Endothelial cell of umbilical vein (primary cell): ENCODE data around the gene PHAF1. TPM values are rescaled to one million over a fixed set of nuclear protein-coding genes. Genes with fewer than 3 reads are reported as not detected.

Experiments used
- BruUV-seq: library from RNA; stranded (reverse); fragments of 400-500 nt; replicated peaks from 2 replicates; lab custom pipeline; 2021; lab: Mats Ljungman, UMichigan
- CTCF ChIA-PET: fragments of 300-600, 350-600 bp; sonication (Branson Sonifier 250); formaldehyde crosslinking; loops from one replicate; lab custom pipeline; 2021; ENCODE audit warnings: antibody characterized with exemption, inconsistent platforms; lab: Charles Lee
- POLR2A ChIA-PET: fragments of 300-600, 350-600 bp; sonication (Branson Sonifier 250); formaldehyde crosslinking; loops from one replicate; lab custom pipeline; 2021; ENCODE audit warnings: antibody characterized with exemption, inconsistent platforms; lab: Charles Lee
- DNase-seq: peaks from one replicate; pipeline ENCODE4 v3.0.0-alpha.2; 2011; ENCODE audit warnings: low read depth, low spot score
- FAIRE-seq: peaks from 2 replicates; lab custom pipeline; 2011; peaks lifted over from hg19 to GRCh38; lab: Jason Lieb, UNC
- H2AFZ ChIP-seq: 2 replicates; pipeline ENCODE4 v1.6.0; 2012; ENCODE audit warnings: low read depth, low read length, control low read depth, inconsistent platforms
- H3K27ac ChIP-seq: 2 replicates; pipeline ENCODE4 v1.5.1; 2011; ENCODE audit warnings: low read depth, mild to moderate bottlenecking, control low read depth, low read length, moderate library complexity; ENCODE audit not compliant: insufficient read depth
- H3K27me3 ChIP-seq, 2 experiments: 2 replicates each; pipeline versions ENCODE4 v1.6.0 to v1.6.1; 2011; ENCODE audit warnings: low read length in 2 of 2, mixed read lengths in 1 of 2; ENCODE audit not compliant: control insufficient read depth in 2 of 2, insufficient read depth in 2 of 2
- H3K36me3 ChIP-seq, 2 experiments: 2 replicates in 1 of 2; 3 replicates in 1 of 2; pipeline ENCODE4 v1.5.1; 2011; ENCODE audit warnings: low read length in 2 of 2, mild to moderate bottlenecking in 1 of 2, moderate library complexity in 1 of 2; ENCODE audit not compliant: control insufficient read depth in 2 of 2, insufficient read depth in 2 of 2; ENCODE audit errors: extremely low read depth in 1 of 2
- H3K4me1 ChIP-seq: 3 replicates; pipeline ENCODE4 v1.5.1; 2011; ENCODE audit warnings: mild to moderate bottlenecking, low read length; ENCODE audit not compliant: control insufficient read depth, insufficient read depth; ENCODE audit errors: extremely low read depth
- H3K4me2 ChIP-seq: 2 replicates; pipeline ENCODE4 v1.6.1; 2011; ENCODE audit warnings: low read length, control low read depth, mixed read lengths; ENCODE audit not compliant: insufficient read depth
- H3K4me3 ChIP-seq, 3 experiments: fragments of 200-600 bp in 1 of 3; sonication (generic), shearing (Covaris generic) in 1 of 3; replicated peaks in 1 of 3; 2 replicates each; pipeline ENCODE4 v1.5.1; 2011 to 2016; ENCODE audit warnings: control low read depth in 3 of 3, low read length in 3 of 3, mild to moderate bottlenecking in 2 of 3, inconsistent platforms in 1 of 3, low read depth in 1 of 3, moderate library complexity in 1 of 3; ENCODE audit not compliant: insufficient read depth in 1 of 3
- H3K79me2 ChIP-seq: 2 replicates; pipeline ENCODE4 v1.6.0; 2012; ENCODE audit warnings: low read length, inconsistent platforms; ENCODE audit not compliant: control insufficient read depth, insufficient read depth
- H3K9ac ChIP-seq: replicated peaks from 2 replicates; pipeline ENCODE3; 2011; ENCODE audit warnings: low read length, control low read depth; ENCODE audit not compliant: insufficient read depth; ENCODE audit errors: extremely low read depth
- H3K9me1 ChIP-seq: replicated peaks from 3 replicates; pipeline ENCODE4 v1.6.0; 2011; ENCODE audit warnings: mild to moderate bottlenecking, low read length; ENCODE audit not compliant: control insufficient read depth, insufficient read depth; ENCODE audit errors: extremely low read depth
- H3K9me3 ChIP-seq: replicated peaks from 2 replicates; pipeline ENCODE4 v1.5.1; 2012; ENCODE audit warnings: low read length, inconsistent platforms; ENCODE audit not compliant: control insufficient read depth, insufficient read depth
- H4K20me1 ChIP-seq: replicated peaks from 2 replicates; pipeline ENCODE3; 2011; ENCODE audit warnings: mild to moderate bottlenecking, low read length; ENCODE audit not compliant: control insufficient read depth, insufficient read depth; ENCODE audit errors: extremely low read depth
- EZH2 ChIP-seq: IDR thresholded peaks from 2 replicates; pipeline ENCODE4 v1.6.1; 2012; ENCODE audit warnings: borderline replicate concordance, low read depth, mild to moderate bottlenecking, moderate library complexity, low read length, inconsistent platforms; ENCODE audit not compliant: severe bottlenecking
- FOS ChIP-seq: IDR thresholded peaks from 2 replicates; pipeline ENCODE4 v1.6.1; 2011; ENCODE audit warnings: mild to moderate bottlenecking, low read length, moderate library complexity, borderline replicate concordance; ENCODE audit not compliant: insufficient read depth
- GATA2 ChIP-seq: IDR thresholded peaks from 2 replicates; pipeline ENCODE4 v1.7.0; 2011; ENCODE audit warnings: low read depth, mild to moderate bottlenecking, moderate library complexity, mixed read lengths, low read length; ENCODE audit not compliant: insufficient read length, insufficient read depth
- JUN ChIP-seq: IDR thresholded peaks from 2 replicates; pipeline ENCODE4 v1.6.1; 2011; ENCODE audit warnings: borderline replicate concordance, low read depth; ENCODE audit not compliant: insufficient read length, insufficient read depth
- POLR2A ChIP-seq: IDR thresholded peaks from 2 replicates; pipeline ENCODE4 v1.6.1; 2012; ENCODE audit warnings: low read depth, mild to moderate bottlenecking, control low read depth, low read length
- dilution Hi-C: fragments of 300-500 bp; cut with MboI; formaldehyde crosslinking; loops from one replicate; pipeline ENCODE4 v1.15.0; 2019; ENCODE audit warnings: low sequenced_read_pairs; ENCODE audit not compliant: extremely low pct_ligation_motif_present
- intact Hi-C: fragments of 100-400 bp; cut with micrococcal nuclease; formaldehyde crosslinking; loops from one replicate; pipeline ENCODE4 v1.10.0; 2022
- polyA plus RNA-seq, 4 experiments: library from polyadenylated mRNA; depleted of rRNA in 3 of 4; stranded (reverse) in 3 of 4; unstranded in 1 of 4; fragments of >200 nt; gene quantifications; 2 replicates each; pipeline versions ENCODE4 v1.2.1 to v1.2.3, GENCODE V29; 2011 to 2012; ENCODE audit warnings: missing spikeins in 1 of 4
- total RNA-seq: library from RNA; stranded (reverse); gene quantifications from 2 replicates; pipeline ENCODE4 v1.2.3, GENCODE V29; 2021
- TF ChIP-seq, protein P1 (sequence below), 2 donors: IDR thresholded peaks; 1 replicate in 1 of 2; 2 replicates in 1 of 2; pipeline ENCODE4 v1.5.1; 2011; ENCODE audit warnings: low read length in 2 of 2, mild to moderate bottlenecking in 2 of 2, moderate library complexity in 2 of 2, control low read depth in 1 of 2, inconsistent platforms in 1 of 2, low read depth in 1 of 2; ENCODE audit not compliant: insufficient read depth in 1 of 2; ENCODE audit errors: extremely low read depth in 1 of 2
- TF ChIP-seq, protein P2 (sequence below): IDR thresholded peaks from 2 replicates; pipeline ENCODE4 v1.6.1; 2011; ENCODE audit not compliant: insufficient read depth, insufficient read length

Gene PHAF1
- total and polyA plus RNA-seq, 2 donors (not counting 3 experiments of a cell fraction or from before 2014, with no cell fraction given) = 18.5 to 21.9 TPM

DNA sequence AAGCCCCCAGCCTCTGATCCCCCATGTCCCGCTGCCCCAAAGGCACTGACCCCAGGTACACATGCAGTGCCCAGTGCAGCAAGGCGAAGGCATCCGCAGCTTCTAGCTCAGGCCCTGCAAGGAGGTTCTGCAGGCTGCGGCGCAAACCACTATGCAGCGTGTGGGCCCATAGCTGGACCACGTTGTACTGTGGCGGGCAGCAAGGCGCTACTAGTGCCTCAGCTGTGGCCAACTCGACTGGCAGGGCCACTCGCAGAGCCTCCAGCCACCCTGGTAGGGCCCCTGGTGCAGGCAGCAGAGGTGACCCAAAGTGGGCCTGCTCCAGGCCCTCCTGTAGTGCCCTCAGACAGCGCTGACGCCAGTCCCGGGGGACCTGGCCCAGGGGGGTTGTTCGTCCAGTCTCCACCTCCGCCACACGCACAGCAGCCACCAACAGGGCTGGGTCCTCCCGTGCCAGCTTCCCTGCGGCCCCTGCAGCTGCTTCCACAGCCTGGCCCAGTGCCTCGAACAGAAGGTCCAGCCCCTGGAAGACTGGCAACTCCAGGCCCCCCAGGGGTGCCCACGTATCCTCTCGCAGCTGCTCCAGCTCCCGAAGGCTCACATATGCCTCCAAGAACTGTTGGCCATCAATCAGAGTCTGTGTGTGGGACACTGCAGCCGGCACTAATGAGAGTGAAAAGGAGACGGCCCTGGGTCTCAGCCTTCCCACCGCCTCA, 77.6 kb downstream of the PHAF1 start:
- ChIA-PET CTCF (interaction anchor here (1.0 to 2.8 kb wide), 3 partner anchors 10 to 219 kb away, joined by 3 to 11 read pairs (median 5); no protein-coding TSS in a partner anchor), POLR2A (no interaction called here)
- Histone ChIP-seq H3K9ac (no peak overlapping the region), H3K27me3 (no peaks in the 10 kb centered on the region), H3K4me2 (no peak overlapping the region), H3K9me3 (no peaks in the 10 kb centered on the region), H4K20me1 (no peaks in the 10 kb centered on the region), H2AFZ (no peak overlapping the region), H3K36me3 (no peaks in the 10 kb centered on the region), H3K4me1 (peaks cover 40% of the 10 kb centered on the region), H3K79me2 (peaks cover 13% of the 10 kb centered on the region), H3K4me3 (no peak overlapping the region), H3K9me1 (no peaks in the 10 kb centered on the region), H3K27ac (no peak overlapping the region)
- dilution Hi-C loops = no loop called here
- FAIRE-seq = no peak
- no peak for DNase-seq
- intact Hi-C loops = no loop called here
- no TSS peak for BruUV-seq
- TF ChIP-seq, protein P1, sequence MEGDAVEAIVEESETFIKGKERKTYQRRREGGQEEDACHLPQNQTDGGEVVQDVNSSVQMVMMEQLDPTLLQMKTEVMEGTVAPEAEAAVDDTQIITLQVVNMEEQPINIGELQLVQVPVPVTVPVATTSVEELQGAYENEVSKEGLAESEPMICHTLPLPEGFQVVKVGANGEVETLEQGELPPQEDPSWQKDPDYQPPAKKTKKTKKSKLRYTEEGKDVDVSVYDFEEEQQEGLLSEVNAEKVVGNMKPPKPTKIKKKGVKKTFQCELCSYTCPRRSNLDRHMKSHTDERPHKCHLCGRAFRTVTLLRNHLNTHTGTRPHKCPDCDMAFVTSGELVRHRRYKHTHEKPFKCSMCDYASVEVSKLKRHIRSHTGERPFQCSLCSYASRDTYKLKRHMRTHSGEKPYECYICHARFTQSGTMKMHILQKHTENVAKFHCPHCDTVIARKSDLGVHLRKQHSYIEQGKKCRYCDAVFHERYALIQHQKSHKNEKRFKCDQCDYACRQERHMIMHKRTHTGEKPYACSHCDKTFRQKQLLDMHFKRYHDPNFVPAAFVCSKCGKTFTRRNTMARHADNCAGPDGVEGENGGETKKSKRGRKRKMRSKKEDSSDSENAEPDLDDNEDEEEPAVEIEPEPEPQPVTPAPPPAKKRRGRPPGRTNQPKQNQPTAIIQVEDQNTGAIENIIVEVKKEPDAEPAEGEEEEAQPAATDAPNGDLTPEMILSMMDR (IDR thresholded peaks at IDR 0.05; ENCODE audit: extremely low read depth in 1 of 2, insufficient read depth in 1 of 2, low read depth in 1 of 2, low read length in 2 of 2) = no peak
- TF ChIP-seq FOS (no peak), JUN (no peak), POLR2A (no peak), GATA2 (no peak), EZH2 (no peak)
- TF ChIP-seq, protein P2, sequence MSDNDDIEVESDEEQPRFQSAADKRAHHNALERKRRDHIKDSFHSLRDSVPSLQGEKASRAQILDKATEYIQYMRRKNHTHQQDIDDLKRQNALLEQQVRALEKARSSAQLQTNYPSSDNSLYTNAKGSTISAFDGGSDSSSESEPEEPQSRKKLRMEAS = no peak
